Measurements from ENCODE around the gene INPP5J.

INPP5J gene

GRCh38 chr22:31088233-31088986 lies 34.4 kb upstream of the INPP5J start:
- Histone ChIP-seq H3K4me1 (ENCODE audit: control insufficient read depth, insufficient read depth, low read length, poor library complexity, severe bottlenecking) (peaks cover 9% of the 10 kb centered on the region), H3K27ac (ENCODE audit: low read depth, low read length, severe bottlenecking) (no peak overlapping the region), H3K4me3 (ENCODE audit: extremely low read depth, insufficient read depth, low read length, poor library complexity, severe bottlenecking) (no peak overlapping the region), H3K9me3 (ENCODE audit: control insufficient read depth, low read length) (no peaks in the 10 kb centered on the region), H3K36me3 (ENCODE audit: control insufficient read depth, insufficient read depth, low read length) (peaks cover 64% of the 10 kb centered on the region)
- 95 to 96% methylated on average over 23 to 24 of the region's 26 CpGs for WGBS, 2 experiments (ENCODE audit: insufficient coverage in 2 of 2)

GRCh38 chr22:31089160-31090100 lies 33.3 kb upstream of the INPP5J start:
- no peaks in the 10 kb centered on the region for H3K9me3 ChIP-seq (ENCODE audit: control insufficient read depth, low read length)
- H3K4me3 ChIP-seq (ENCODE audit: extremely low read depth, insufficient read depth, low read length, poor library complexity, severe bottlenecking): no peak overlapping the region
- peaks cover 66% of the 10 kb centered on the region for H3K36me3 ChIP-seq (ENCODE audit: control insufficient read depth, insufficient read depth, low read length)
- H3K4me1 ChIP-seq (ENCODE audit: control insufficient read depth, insufficient read depth, low read length, poor library complexity, severe bottlenecking): peaks cover 9% of the 10 kb centered on the region
- no peak overlapping the region for H3K27ac ChIP-seq (ENCODE audit: low read depth, low read length, severe bottlenecking)
- 76 to 85% methylated on average over 6 to 8 of the region's 9 CpGs for WGBS, 2 experiments (ENCODE audit: insufficient coverage in 2 of 2)

- Histone ChIP-seq H3K36me3 (ENCODE audit: control insufficient read depth, insufficient read depth, low read length) (peaks cover 76% of the 10 kb centered on the region), H3K4me3 (ENCODE audit: extremely low read depth, insufficient read depth, low read length, poor library complexity, severe bottlenecking) (no peak overlapping the region), H3K9me3 (ENCODE audit: control insufficient read depth, low read length) (no peaks in the 10 kb centered on the region), H3K4me1 (ENCODE audit: control insufficient read depth, insufficient read depth, low read length, poor library complexity, severe bottlenecking) (peaks cover 5% of the 10 kb centered on the region), H3K27ac (ENCODE audit: low read depth, low read length, severe bottlenecking) (no peak overlapping the region)
- 92 to 95% methylated on average over 12 to 14 of the region's 15 CpGs for WGBS, 2 experiments (ENCODE audit: insufficient coverage in 2 of 2)
These were observed 32.3 kb upstream of the INPP5J start for GRCh38 chr22:31090217-31091085.

GRCh38 chr22:31091106-31091975 lies 31.4 kb upstream of the INPP5J start:
- Histone ChIP-seq H3K27ac (ENCODE audit: low read depth, low read length, severe bottlenecking) (no peak overlapping the region), H3K4me3 (ENCODE audit: extremely low read depth, insufficient read depth, low read length, poor library complexity, severe bottlenecking) (no peak overlapping the region), H3K36me3 (ENCODE audit: control insufficient read depth, insufficient read depth, low read length) (peaks cover 83% of the 10 kb centered on the region), H3K9me3 (ENCODE audit: control insufficient read depth, low read length) (no peaks in the 10 kb centered on the region), H3K4me1 (ENCODE audit: control insufficient read depth, insufficient read depth, low read length, poor library complexity, severe bottlenecking) (no peaks in the 10 kb centered on the region)
- WGBS, 2 experiments (ENCODE audit: insufficient coverage in 2 of 2): 79 to 85% methylated on average over 19 to 23 of the region's 29 CpGs

- 97% methylated on average over 6 to 7 of the region's 9 CpGs for WGBS, 2 experiments (ENCODE audit: insufficient coverage in 2 of 2)
- no peak overlapping the region for H3K27ac ChIP-seq (ENCODE audit: low read depth, low read length, severe bottlenecking)
- no peaks in the 10 kb centered on the region for H3K4me1 ChIP-seq (ENCODE audit: control insufficient read depth, insufficient read depth, low read length, poor library complexity, severe bottlenecking)
- H3K36me3 ChIP-seq (ENCODE audit: control insufficient read depth, insufficient read depth, low read length): peaks cover 91% of the 10 kb centered on the region
- no peaks in the 10 kb centered on the region for H3K9me3 ChIP-seq (ENCODE audit: control insufficient read depth, low read length)
- H3K4me3 ChIP-seq (ENCODE audit: extremely low read depth, insufficient read depth, low read length, poor library complexity, severe bottlenecking): no peak overlapping the region
These were observed 30.6 kb upstream of the INPP5J start for GRCh38 chr22:31092161-31092560.

- no peak overlapping the region for H3K27ac ChIP-seq (ENCODE audit: low read depth, low read length, severe bottlenecking)
- peaks cover 92% of the 10 kb centered on the region for H3K36me3 ChIP-seq (ENCODE audit: control insufficient read depth, insufficient read depth, low read length)
- H3K4me1 ChIP-seq (ENCODE audit: control insufficient read depth, insufficient read depth, low read length, poor library complexity, severe bottlenecking): no peaks in the 10 kb centered on the region
- H3K4me3 ChIP-seq (ENCODE audit: extremely low read depth, insufficient read depth, low read length, poor library complexity, severe bottlenecking): no peak overlapping the region
- H3K9me3 ChIP-seq (ENCODE audit: control insufficient read depth, low read length): no peaks in the 10 kb centered on the region
- WGBS, 2 experiments (ENCODE audit: insufficient coverage in 2 of 2): 96% methylated on average over 14 to 26 of the region's 33 CpGs
These were observed 29.5 kb upstream of the INPP5J start for GRCh38 chr22:31093086-31093850.

GRCh38 chr22:31094021-31094551 lies 28.7 kb upstream of the INPP5J start:
- WGBS, 2 experiments (ENCODE audit: insufficient coverage in 2 of 2): 90 to 100% methylated on average over 4 to 5 of the region's 5 CpGs
- no peak overlapping the region for H3K27ac ChIP-seq (ENCODE audit: low read depth, low read length, severe bottlenecking)
- no peaks in the 10 kb centered on the region for H3K4me1 ChIP-seq (ENCODE audit: control insufficient read depth, insufficient read depth, low read length, poor library complexity, severe bottlenecking)
- no peaks in the 10 kb centered on the region for H3K9me3 ChIP-seq (ENCODE audit: control insufficient read depth, low read length)
- peaks cover 94% of the 10 kb centered on the region for H3K36me3 ChIP-seq (ENCODE audit: control insufficient read depth, insufficient read depth, low read length)
- no peak overlapping the region for H3K4me3 ChIP-seq (ENCODE audit: extremely low read depth, insufficient read depth, low read length, poor library complexity, severe bottlenecking)

GRCh38 chr22:31094741-31095140 lies 28.0 kb upstream of the INPP5J start:
- Histone ChIP-seq H3K36me3 (ENCODE audit: control insufficient read depth, insufficient read depth, low read length) (peaks cover 95% of the 10 kb centered on the region), H3K27ac (ENCODE audit: low read depth, low read length, severe bottlenecking) (no peak overlapping the region), H3K4me1 (ENCODE audit: control insufficient read depth, insufficient read depth, low read length, poor library complexity, severe bottlenecking) (no peaks in the 10 kb centered on the region), H3K4me3 (ENCODE audit: extremely low read depth, insufficient read depth, low read length, poor library complexity, severe bottlenecking) (no peak overlapping the region), H3K9me3 (ENCODE audit: control insufficient read depth, low read length) (no peaks in the 10 kb centered on the region)
- WGBS, 2 experiments (ENCODE audit: insufficient coverage in 2 of 2): 92 to 100% methylated on average over 2 to 3 of the region's 7 CpGs

- no peaks in the 10 kb centered on the region for H3K4me1 ChIP-seq (ENCODE audit: control insufficient read depth, insufficient read depth, low read length, poor library complexity, severe bottlenecking)
- no peak overlapping the region for H3K4me3 ChIP-seq (ENCODE audit: extremely low read depth, insufficient read depth, low read length, poor library complexity, severe bottlenecking)
- no peak overlapping the region for H3K27ac ChIP-seq (ENCODE audit: low read depth, low read length, severe bottlenecking)
- peaks cover 93% of the 10 kb centered on the region for H3K36me3 ChIP-seq (ENCODE audit: control insufficient read depth, insufficient read depth, low read length)
- 95 to 100% methylated on average over 1 to 3 of the region's 3 CpGs for WGBS, 2 experiments (ENCODE audit: insufficient coverage in 2 of 2)
- no peaks in the 10 kb centered on the region for H3K9me3 ChIP-seq (ENCODE audit: control insufficient read depth, low read length)
These were observed 27.0 kb upstream of the INPP5J start for GRCh38 chr22:31095637-31096249.
